HEK293 (cell line): ENCODE measurements around the gene PTP4A2.
A peak's percentile ranks its signal among the peaks of the same experiment; 100 is the strongest.

ENCODE experiments used
- IKZF3 ChIP-seq: fragments of 450-650 bp; IDR thresholded peaks from 2 replicates; pipeline ENCODE4 v1.5.0; 2018; ENCODE audit warnings: missing biosample characterization, mild to moderate bottlenecking, missing genetic modification characterization, moderate library complexity
- KLF10 ChIP-seq: fragments of 450-650 bp; IDR thresholded peaks from 2 replicates; pipeline ENCODE4 v1.5.1; 2018; ENCODE audit warnings: missing biosample characterization, mild to moderate bottlenecking, missing genetic modification characterization
- KLF9 ChIP-seq: fragments of 450-650 bp; formaldehyde crosslinking; IDR thresholded peaks from 2 replicates; pipeline ENCODE4 v1.5.1; 2016; ENCODE audit warnings: missing biosample characterization, missing genetic modification characterization, low read depth
- RBAK ChIP-seq: fragments of 450-650 bp; formaldehyde crosslinking; IDR thresholded peaks from 2 replicates; pipeline ENCODE4 v1.5.1; 2016; ENCODE audit warnings: missing biosample characterization, missing genetic modification characterization
- SP7 ChIP-seq: fragments of 450-650 bp; formaldehyde crosslinking; IDR thresholded peaks from 2 replicates; pipeline ENCODE4 v1.5.1; 2016; ENCODE audit warnings: missing biosample characterization, missing genetic modification characterization
- ZBTB17 ChIP-seq: fragments of 450-650 bp; formaldehyde crosslinking; IDR thresholded peaks from 2 replicates; pipeline ENCODE4 v1.5.1; 2016; ENCODE audit warnings: missing biosample characterization, missing genetic modification characterization
- ZFP69B ChIP-seq: fragments of 450-650 bp; formaldehyde crosslinking; IDR thresholded peaks from 2 replicates; pipeline ENCODE4 v1.5.1; 2016; ENCODE audit warnings: missing biosample characterization, missing genetic modification characterization
- ZNF10 ChIP-seq: fragments of 450-650 bp; formaldehyde crosslinking; IDR thresholded peaks from 2 replicates; pipeline ENCODE4 v1.5.1; 2017; ENCODE audit warnings: missing biosample characterization, missing genetic modification characterization
- ZNF274 ChIP-seq, 2 experiments: fragments of 200-500 bp in 1 of 2; fragments of 450-650 bp in 1 of 2; sonication (Bioruptor generic) in 1 of 2; formaldehyde crosslinking in 1 of 2; IDR thresholded peaks; 2 replicates each; pipeline versions ENCODE4 v1.5.1 to v1.6.1; 2014 to 2016; ENCODE audit warnings: borderline replicate concordance in 1 of 2, inconsistent platforms in 1 of 2, low read length in 1 of 2, missing biosample characterization in 1 of 2, missing genetic modification characterization in 1 of 2
- ZNF354C ChIP-seq: fragments of 450-650 bp; formaldehyde crosslinking; IDR thresholded peaks from 2 replicates; pipeline ENCODE4 v1.5.1; 2016; ENCODE audit warnings: missing biosample characterization, missing genetic modification characterization, low read depth, borderline replicate concordance
- ZNF473 ChIP-seq: fragments of 450-650 bp; formaldehyde crosslinking; IDR thresholded peaks from 2 replicates; pipeline ENCODE4 v1.5.1; 2017; ENCODE audit warnings: missing biosample characterization, missing genetic modification characterization
- ZNF621 ChIP-seq: fragments of 450-650 bp; formaldehyde crosslinking; IDR thresholded peaks from 2 replicates; pipeline ENCODE4 v1.5.1; 2017; ENCODE audit warnings: missing biosample characterization, missing genetic modification characterization
- ZNF664 ChIP-seq: fragments of 450-650 bp; formaldehyde crosslinking; IDR thresholded peaks from 2 replicates; pipeline ENCODE4 v1.5.1; 2016; ENCODE audit warnings: missing biosample characterization, missing genetic modification characterization
- ZSCAN30 ChIP-seq: fragments of 450-650 bp; IDR thresholded peaks from 2 replicates; pipeline ENCODE4 v1.5.1; 2018; ENCODE audit warnings: missing biosample characterization, mild to moderate bottlenecking, missing genetic modification characterization, moderate library complexity
- ZXDB ChIP-seq: fragments of 450-650 bp; formaldehyde crosslinking; IDR thresholded peaks from 2 replicates; pipeline ENCODE4 v1.5.1; 2016; ENCODE audit warnings: missing biosample characterization, missing genetic modification characterization
- TF ChIP-seq, protein P1 (sequence below): fragments of 450-650 bp; formaldehyde crosslinking; IDR thresholded peaks from 2 replicates; pipeline ENCODE4 v1.5.1; 2017; ENCODE audit warnings: missing biosample characterization, missing genetic modification characterization
- TF ChIP-seq, protein P2 (sequence below): fragments of 450-650 bp; formaldehyde crosslinking; IDR thresholded peaks from 2 replicates; pipeline ENCODE4 v1.5.1; 2016; ENCODE audit warnings: missing biosample characterization, missing genetic modification characterization
- TF ChIP-seq, protein P3 (sequence below): fragments of 450-650 bp; formaldehyde crosslinking; IDR thresholded peaks from 2 replicates; pipeline ENCODE4 v1.5.1; 2017; ENCODE audit warnings: missing biosample characterization, missing genetic modification characterization
- TF ChIP-seq, protein P4 (sequence below): fragments of 450-650 bp; formaldehyde crosslinking; IDR thresholded peaks from 2 replicates; pipeline ENCODE4 v1.5.1; 2016; ENCODE audit warnings: missing biosample characterization, missing genetic modification characterization
- TF ChIP-seq, protein P5 (sequence below): fragments of 450-650 bp; formaldehyde crosslinking; IDR thresholded peaks from 2 replicates; pipeline ENCODE4 v1.5.1; 2017; ENCODE audit warnings: missing biosample characterization, missing genetic modification characterization
- TF ChIP-seq, protein P6 (sequence below): fragments of 450-650 bp; formaldehyde crosslinking; IDR thresholded peaks from 2 replicates; pipeline ENCODE4 v1.5.1; 2016; ENCODE audit warnings: missing biosample characterization, missing genetic modification characterization

Gene PTP4A2

DNA sequence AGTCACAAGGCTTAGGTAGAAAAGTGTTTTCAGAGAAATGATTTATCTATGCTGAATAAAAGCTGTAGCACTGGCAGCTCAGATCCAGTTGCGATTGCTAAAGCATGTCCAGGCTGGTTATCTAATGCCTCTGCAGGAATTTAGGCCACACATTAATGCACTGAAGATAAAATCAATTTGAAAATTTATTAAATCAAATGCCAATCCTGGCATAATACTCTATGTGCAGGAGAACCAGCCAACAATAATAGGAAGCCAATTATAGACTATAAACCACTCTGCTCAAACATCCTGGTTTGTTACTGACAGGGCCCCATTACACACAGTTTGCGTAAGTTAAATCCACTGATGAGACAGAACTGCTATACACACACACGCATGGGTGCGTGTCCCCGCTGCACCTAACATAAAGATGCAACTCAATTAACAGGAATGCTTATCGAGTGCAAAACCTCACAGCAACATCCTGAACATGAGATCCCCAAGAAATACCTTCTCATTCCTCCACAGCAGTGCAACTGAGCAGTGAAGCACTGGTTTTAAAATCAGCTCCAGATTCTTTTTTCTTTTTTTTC is 40.6 kb downstream of the PTP4A2 start (continued):
- TF ChIP-seq, protein P1, sequence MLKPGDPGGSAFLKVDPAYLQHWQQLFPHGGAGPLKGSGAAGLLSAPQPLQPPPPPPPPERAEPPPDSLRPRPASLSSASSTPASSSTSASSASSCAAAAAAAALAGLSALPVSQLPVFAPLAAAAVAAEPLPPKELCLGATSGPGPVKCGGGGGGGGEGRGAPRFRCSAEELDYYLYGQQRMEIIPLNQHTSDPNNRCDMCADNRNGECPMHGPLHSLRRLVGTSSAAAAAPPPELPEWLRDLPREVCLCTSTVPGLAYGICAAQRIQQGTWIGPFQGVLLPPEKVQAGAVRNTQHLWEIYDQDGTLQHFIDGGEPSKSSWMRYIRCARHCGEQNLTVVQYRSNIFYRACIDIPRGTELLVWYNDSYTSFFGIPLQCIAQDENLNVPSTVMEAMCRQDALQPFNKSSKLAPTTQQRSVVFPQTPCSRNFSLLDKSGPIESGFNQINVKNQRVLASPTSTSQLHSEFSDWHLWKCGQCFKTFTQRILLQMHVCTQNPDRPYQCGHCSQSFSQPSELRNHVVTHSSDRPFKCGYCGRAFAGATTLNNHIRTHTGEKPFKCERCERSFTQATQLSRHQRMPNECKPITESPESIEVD (tag by site-specific recombination): peak; percentile 92
- TF ChIP-seq ZSCAN30 (tag by site-specific recombination): peak; percentile 71
- TF ChIP-seq ZBTB17: peak; percentile 85
- 0 out of 2 replicates have a peak, but pooled peaks have one; percentile 31 for TF ChIP-seq ZFP69B (tag by site-specific recombination)
- no peak for TF ChIP-seq ZNF473
- TF ChIP-seq IKZF3 (tag by site-specific recombination): peak; percentile 77
- TF ChIP-seq, protein P2, sequence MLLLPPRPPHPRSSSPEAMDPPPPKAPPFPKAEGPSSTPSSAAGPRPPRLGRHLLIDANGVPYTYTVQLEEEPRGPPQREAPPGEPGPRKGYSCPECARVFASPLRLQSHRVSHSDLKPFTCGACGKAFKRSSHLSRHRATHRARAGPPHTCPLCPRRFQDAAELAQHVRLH (tag by site-specific recombination): no peak
- TF ChIP-seq ZNF664 (tag by site-specific recombination): peak; percentile 88
- peak; percentile 55; the same call in 1 of the 2 replicates for TF ChIP-seq SP7 (tag by site-specific recombination)
- TF ChIP-seq, protein P3, sequence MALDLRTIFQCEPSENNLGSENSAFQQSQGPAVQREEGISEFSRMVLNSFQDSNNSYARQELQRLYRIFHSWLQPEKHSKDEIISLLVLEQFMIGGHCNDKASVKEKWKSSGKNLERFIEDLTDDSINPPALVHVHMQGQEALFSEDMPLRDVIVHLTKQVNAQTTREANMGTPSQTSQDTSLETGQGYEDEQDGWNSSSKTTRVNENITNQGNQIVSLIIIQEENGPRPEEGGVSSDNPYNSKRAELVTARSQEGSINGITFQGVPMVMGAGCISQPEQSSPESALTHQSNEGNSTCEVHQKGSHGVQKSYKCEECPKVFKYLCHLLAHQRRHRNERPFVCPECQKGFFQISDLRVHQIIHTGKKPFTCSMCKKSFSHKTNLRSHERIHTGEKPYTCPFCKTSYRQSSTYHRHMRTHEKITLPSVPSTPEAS (tag by site-specific recombination): 0 out of 2 replicates have a peak, but pooled peaks have one; percentile 16
- TF ChIP-seq ZNF10 (tag by site-specific recombination): peak; percentile 77
- no peak for TF ChIP-seq ZNF621 (tag by site-specific recombination)
- TF ChIP-seq KLF9 (tag by site-specific recombination): no peak
- peak; percentile 73 for TF ChIP-seq KLF10
- TF ChIP-seq, protein P4, sequence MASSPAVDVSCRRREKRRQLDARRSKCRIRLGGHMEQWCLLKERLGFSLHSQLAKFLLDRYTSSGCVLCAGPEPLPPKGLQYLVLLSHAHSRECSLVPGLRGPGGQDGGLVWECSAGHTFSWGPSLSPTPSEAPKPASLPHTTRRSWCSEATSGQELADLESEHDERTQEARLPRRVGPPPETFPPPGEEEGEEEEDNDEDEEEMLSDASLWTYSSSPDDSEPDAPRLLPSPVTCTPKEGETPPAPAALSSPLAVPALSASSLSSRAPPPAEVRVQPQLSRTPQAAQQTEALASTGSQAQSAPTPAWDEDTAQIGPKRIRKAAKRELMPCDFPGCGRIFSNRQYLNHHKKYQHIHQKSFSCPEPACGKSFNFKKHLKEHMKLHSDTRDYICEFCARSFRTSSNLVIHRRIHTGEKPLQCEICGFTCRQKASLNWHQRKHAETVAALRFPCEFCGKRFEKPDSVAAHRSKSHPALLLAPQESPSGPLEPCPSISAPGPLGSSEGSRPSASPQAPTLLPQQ (tag by site-specific recombination): peak; percentile 65
- TF ChIP-seq, protein P5, sequence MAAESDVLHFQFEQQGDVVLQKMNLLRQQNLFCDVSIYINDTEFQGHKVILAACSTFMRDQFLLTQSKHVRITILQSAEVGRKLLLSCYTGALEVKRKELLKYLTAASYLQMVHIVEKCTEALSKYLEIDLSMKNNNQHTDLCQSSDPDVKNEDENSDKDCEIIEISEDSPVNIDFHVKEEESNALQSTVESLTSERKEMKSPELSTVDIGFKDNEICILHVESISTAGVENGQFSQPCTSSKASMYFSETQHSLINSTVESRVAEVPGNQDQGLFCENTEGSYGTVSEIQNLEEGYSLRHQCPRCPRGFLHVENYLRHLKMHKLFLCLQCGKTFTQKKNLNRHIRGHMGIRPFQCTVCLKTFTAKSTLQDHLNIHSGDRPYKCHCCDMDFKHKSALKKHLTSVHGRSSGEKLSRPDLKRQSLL (tag by site-specific recombination): peak; percentile 19; the same call in 1 of the 2 replicates
- TF ChIP-seq ZXDB (tag by site-specific recombination): peak; percentile 83
- no peak for TF ChIP-seq RBAK
- no peak for TF ChIP-seq ZNF354C
- TF ChIP-seq, protein P6, sequence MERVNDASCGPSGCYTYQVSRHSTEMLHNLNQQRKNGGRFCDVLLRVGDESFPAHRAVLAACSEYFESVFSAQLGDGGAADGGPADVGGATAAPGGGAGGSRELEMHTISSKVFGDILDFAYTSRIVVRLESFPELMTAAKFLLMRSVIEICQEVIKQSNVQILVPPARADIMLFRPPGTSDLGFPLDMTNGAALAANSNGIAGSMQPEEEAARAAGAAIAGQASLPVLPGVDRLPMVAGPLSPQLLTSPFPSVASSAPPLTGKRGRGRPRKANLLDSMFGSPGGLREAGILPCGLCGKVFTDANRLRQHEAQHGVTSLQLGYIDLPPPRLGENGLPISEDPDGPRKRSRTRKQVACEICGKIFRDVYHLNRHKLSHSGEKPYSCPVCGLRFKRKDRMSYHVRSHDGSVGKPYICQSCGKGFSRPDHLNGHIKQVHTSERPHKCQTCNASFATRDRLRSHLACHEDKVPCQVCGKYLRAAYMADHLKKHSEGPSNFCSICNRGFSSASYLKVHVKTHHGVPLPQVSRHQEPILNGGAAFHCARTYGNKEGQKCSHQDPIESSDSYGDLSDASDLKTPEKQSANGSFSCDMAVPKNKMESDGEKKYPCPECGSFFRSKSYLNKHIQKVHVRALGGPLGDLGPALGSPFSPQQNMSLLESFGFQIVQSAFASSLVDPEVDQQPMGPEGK (tag by site-specific recombination): 0 out of 2 replicates have a peak, but pooled peaks have one; percentile 18
- no peak for TF ChIP-seq ZNF274 (IDR thresholded peaks at IDR 0.05; ENCODE audit: low read length)
- no peak for TF ChIP-seq ZNF274 (tag by site-specific recombination; IDR thresholded peaks at IDR 0.05; ENCODE audit: borderline replicate concordance)
- TF ChIP-seq, all 188 proteins: peak for 41
